ENCODE data around the gene FAM131A.

FAM131A gene

GRCh38 chr3:184320104-184320445 is 17.3 kb upstream of the FAM131A start:
- no peak overlapping the region for H3K4me3 ChIP-seq (ENCODE audit: low read depth, low read length)
- ChIA-PET POLR2A (interaction anchor here (0.9 to 1.4 kb wide), 5 partner anchors 9 to 42 kb away, joined by 3 to 4 read pairs (median 3); no protein-coding TSS in a partner anchor), CTCF (no interaction called here)
- peaks cover 4% of the 10 kb centered on the region; the same call in 1 of the 2 replicates for H3K4me1 ChIP-seq (ENCODE audit: control insufficient read depth, insufficient read depth, low read length)
- H3K36me3 ChIP-seq (ENCODE audit: control insufficient read depth in 2 of 2, insufficient read depth in 1 of 2, low read length in 2 of 2), result peaks cover 25 to 99% of the 10 kb centered on the region in 2 experiments
- H3K27ac ChIP-seq (ENCODE audit: extremely low read depth, low read depth, low read length), result no peak overlapping the region
- H3K9me3 ChIP-seq (ENCODE audit: control insufficient read depth, insufficient read depth, low read depth, low read length), result no peaks in the 10 kb centered on the region
- TF ChIP-seq ZNF24 (tag by site-specific recombination; IDR thresholded peaks at IDR 0.05), result no peak
- no peak for TF ChIP-seq ZNF677 (tag by site-specific recombination; IDR thresholded peaks at IDR 0.05)
- no peak for TF ChIP-seq ZNF16 (tag by site-specific recombination; IDR thresholded peaks at IDR 0.05; ENCODE audit: low read depth)
- no peak for TF ChIP-seq ZNF341 (tag by site-specific recombination; IDR thresholded peaks at IDR 0.05; ENCODE audit: low read depth)
- TF ChIP-seq, protein P1, sequence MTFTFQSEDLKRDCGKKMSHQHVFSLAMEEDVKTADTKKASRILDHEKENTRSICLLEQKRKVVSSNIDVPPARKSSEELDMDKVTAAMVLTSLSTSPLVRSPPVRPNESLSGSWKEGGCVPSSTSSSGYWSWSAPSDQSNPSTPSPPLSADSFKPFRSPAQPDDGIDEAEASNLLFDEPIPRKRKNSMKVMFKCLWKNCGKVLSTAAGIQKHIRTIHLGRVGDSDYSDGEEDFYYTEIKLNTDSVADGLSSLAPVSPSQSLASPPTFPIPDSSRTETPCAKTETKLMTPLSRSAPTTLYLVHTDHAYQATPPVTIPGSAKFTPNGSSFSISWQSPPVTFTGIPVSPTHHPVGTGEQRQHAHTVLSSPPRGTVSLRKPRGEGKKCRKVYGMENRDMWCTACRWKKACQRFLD (tag by site-specific recombination; IDR thresholded peaks at IDR 0.05), result no peak
- TF ChIP-seq ZNF776 (tag by site-specific recombination; IDR thresholded peaks at IDR 0.05; ENCODE audit: borderline replicate concordance), result no peak
- TF ChIP-seq ZNF514 (tag by site-specific recombination; IDR thresholded peaks at IDR 0.05), result no peak
- TF ChIP-seq ZNF2 (tag by site-specific recombination; IDR thresholded peaks at IDR 0.05), result no peak
- no peak for TF ChIP-seq SETDB1 (IDR thresholded peaks at IDR 0.05; ENCODE audit: insufficient read length, low read length)
- TF ChIP-seq ZBTB20 (tag by site-specific recombination; IDR thresholded peaks at IDR 0.05), result no peak
- TF ChIP-seq YY2 (tag by site-specific recombination; IDR thresholded peaks at IDR 0.05), result no peak
- 0 out of 2 replicates have a peak, but pooled peaks have one; percentile 20 for TF ChIP-seq KLF1 (tag by site-specific recombination; IDR thresholded peaks at IDR 0.05)
- TF ChIP-seq ZSCAN18 (tag by site-specific recombination; IDR thresholded peaks at IDR 0.05), result no peak
- no peak for TF ChIP-seq ZNF223 (tag by site-specific recombination; IDR thresholded peaks at IDR 0.05)
- TF ChIP-seq, protein P2, sequence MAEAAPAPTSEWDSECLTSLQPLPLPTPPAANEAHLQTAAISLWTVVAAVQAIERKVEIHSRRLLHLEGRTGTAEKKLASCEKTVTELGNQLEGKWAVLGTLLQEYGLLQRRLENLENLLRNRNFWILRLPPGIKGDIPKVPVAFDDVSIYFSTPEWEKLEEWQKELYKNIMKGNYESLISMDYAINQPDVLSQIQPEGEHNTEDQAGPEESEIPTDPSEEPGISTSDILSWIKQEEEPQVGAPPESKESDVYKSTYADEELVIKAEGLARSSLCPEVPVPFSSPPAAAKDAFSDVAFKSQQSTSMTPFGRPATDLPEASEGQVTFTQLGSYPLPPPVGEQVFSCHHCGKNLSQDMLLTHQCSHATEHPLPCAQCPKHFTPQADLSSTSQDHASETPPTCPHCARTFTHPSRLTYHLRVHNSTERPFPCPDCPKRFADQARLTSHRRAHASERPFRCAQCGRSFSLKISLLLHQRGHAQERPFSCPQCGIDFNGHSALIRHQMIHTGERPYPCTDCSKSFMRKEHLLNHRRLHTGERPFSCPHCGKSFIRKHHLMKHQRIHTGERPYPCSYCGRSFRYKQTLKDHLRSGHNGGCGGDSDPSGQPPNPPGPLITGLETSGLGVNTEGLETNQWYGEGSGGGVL (tag by site-specific recombination; IDR thresholded peaks at IDR 0.05), result peak; percentile 39; the same call in 1 of the 2 replicates
- TF ChIP-seq ZNF600 (tag by site-specific recombination; IDR thresholded peaks at IDR 0.05), result no peak
- TF ChIP-seq ZNF19 (tag by site-specific recombination; IDR thresholded peaks at IDR 0.05; ENCODE audit: low read depth), result no peak
- no peak for TF ChIP-seq ZFP37 (tag by site-specific recombination; IDR thresholded peaks at IDR 0.05)
- no peak for TF ChIP-seq GLI2 (tag by site-specific recombination; IDR thresholded peaks at IDR 0.05; ENCODE audit: borderline replicate concordance, low read depth)
- TF ChIP-seq, protein P3, sequence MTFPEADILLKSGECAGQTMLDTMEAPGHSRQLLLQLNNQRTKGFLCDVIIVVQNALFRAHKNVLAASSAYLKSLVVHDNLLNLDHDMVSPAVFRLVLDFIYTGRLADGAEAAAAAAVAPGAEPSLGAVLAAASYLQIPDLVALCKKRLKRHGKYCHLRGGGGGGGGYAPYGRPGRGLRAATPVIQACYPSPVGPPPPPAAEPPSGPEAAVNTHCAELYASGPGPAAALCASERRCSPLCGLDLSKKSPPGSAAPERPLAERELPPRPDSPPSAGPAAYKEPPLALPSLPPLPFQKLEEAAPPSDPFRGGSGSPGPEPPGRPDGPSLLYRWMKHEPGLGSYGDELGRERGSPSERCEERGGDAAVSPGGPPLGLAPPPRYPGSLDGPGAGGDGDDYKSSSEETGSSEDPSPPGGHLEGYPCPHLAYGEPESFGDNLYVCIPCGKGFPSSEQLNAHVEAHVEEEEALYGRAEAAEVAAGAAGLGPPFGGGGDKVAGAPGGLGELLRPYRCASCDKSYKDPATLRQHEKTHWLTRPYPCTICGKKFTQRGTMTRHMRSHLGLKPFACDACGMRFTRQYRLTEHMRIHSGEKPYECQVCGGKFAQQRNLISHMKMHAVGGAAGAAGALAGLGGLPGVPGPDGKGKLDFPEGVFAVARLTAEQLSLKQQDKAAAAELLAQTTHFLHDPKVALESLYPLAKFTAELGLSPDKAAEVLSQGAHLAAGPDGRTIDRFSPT (tag by site-specific recombination; IDR thresholded peaks at IDR 0.05), result no peak
- TF ChIP-seq, protein P4, sequence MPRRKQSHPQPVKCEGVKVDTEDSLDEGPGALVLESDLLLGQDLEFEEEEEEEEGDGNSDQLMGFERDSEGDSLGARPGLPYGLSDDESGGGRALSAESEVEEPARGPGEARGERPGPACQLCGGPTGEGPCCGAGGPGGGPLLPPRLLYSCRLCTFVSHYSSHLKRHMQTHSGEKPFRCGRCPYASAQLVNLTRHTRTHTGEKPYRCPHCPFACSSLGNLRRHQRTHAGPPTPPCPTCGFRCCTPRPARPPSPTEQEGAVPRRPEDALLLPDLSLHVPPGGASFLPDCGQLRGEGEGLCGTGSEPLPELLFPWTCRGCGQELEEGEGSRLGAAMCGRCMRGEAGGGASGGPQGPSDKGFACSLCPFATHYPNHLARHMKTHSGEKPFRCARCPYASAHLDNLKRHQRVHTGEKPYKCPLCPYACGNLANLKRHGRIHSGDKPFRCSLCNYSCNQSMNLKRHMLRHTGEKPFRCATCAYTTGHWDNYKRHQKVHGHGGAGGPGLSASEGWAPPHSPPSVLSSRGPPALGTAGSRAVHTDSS (tag by site-specific recombination; IDR thresholded peaks at IDR 0.05), result no peak
- TF ChIP-seq REST (tag by site-specific recombination; IDR thresholded peaks at IDR 0.05), result no peak
- TF ChIP-seq ZSCAN30 (tag by site-specific recombination; IDR thresholded peaks at IDR 0.05), result no peak
- TF ChIP-seq ZNF555 (tag by site-specific recombination; conservative IDR thresholded peaks at IDR 0.05), result no peak
- no peak for TF ChIP-seq RBAK (tag by site-specific recombination; IDR thresholded peaks at IDR 0.05)
- no peak for TF ChIP-seq ZNF138 (tag by site-specific recombination; IDR thresholded peaks at IDR 0.05; ENCODE audit: borderline replicate concordance)
- TF ChIP-seq FEZF1 (tag by site-specific recombination; IDR thresholded peaks at IDR 0.05), result no peak
